WTC11 (cell line): ENCODE results near the gene TMEM40.

Source experiments
- CTCF ChIP-seq: fragments of 200-600 bp; IDR thresholded peaks from 2 replicates; pipeline ENCODE4 v1.8.0; 2022; ENCODE audit warnings: antibody characterized with exemption
- E2F1 ChIP-seq: sonication (generic); formaldehyde crosslinking; IDR thresholded peaks from 2 replicates; pipeline ENCODE4 v1.8.0; 2022; ENCODE audit warnings: mild to moderate bottlenecking, missing genetic modification reagents
- ELF4 ChIP-seq: sonication (generic); formaldehyde crosslinking; IDR thresholded peaks from 2 replicates; pipeline ENCODE4 v1.8.1; 2022; ENCODE audit warnings: low read depth, mild to moderate bottlenecking, moderate library complexity, missing genetic modification reagents
- ETV6 ChIP-seq: sonication (generic); formaldehyde crosslinking; IDR thresholded peaks from 2 replicates; pipeline ENCODE4 v1.8.1; 2022; ENCODE audit warnings: mild to moderate bottlenecking, missing genetic modification reagents
- IRF1 ChIP-seq: sonication (generic); formaldehyde crosslinking; IDR thresholded peaks from 2 replicates; pipeline ENCODE4 v1.8.0; 2023; ENCODE audit warnings: missing genetic modification reagents
- NR3C1 ChIP-seq: sonication (generic); formaldehyde crosslinking; conservative IDR thresholded peaks from 2 replicates; pipeline ENCODE4 v1.8.1; 2023; ENCODE audit warnings: low read depth, mild to moderate bottlenecking, missing genetic modification reagents
- ZBTB43 ChIP-seq: sonication (generic); formaldehyde crosslinking; IDR thresholded peaks from 2 replicates; pipeline ENCODE4 v1.8.1; 2023; ENCODE audit warnings: mild to moderate bottlenecking, missing genetic modification reagents
- ZNF121 ChIP-seq: sonication (generic); formaldehyde crosslinking; IDR thresholded peaks from 2 replicates; pipeline ENCODE4 v1.8.0; 2023; ENCODE audit warnings: missing genetic modification reagents
- ZNF317 ChIP-seq: sonication (generic); formaldehyde crosslinking; IDR thresholded peaks from 2 replicates; pipeline ENCODE4 v1.8.1; 2023; ENCODE audit warnings: low read depth, mild to moderate bottlenecking, moderate library complexity, missing genetic modification reagents, borderline replicate concordance
- TF ChIP-seq, protein P1 (sequence below): sonication (generic); formaldehyde crosslinking; IDR thresholded peaks from 2 replicates; pipeline ENCODE4 v1.8.0; 2022; ENCODE audit warnings: mild to moderate bottlenecking, missing genetic modification reagents

GRCh38 chr3:12798559-12799179 is 39.6 kb upstream of the TMEM40 start:
- TF ChIP-seq NR3C1 (CRISPR knock-in tag) (no peak), E2F1 (CRISPR knock-in tag) (no peak), IRF1 (no peak), CTCF (no peak), ETV6 (CRISPR knock-in tag) (no peak), ELF4 (CRISPR knock-in tag) (no peak), ZBTB43 (CRISPR knock-in tag) (no peak), ZNF317 (CRISPR knock-in tag) (no peak), ZNF121 (CRISPR knock-in tag) (no peak)
- TF ChIP-seq, protein P1, sequence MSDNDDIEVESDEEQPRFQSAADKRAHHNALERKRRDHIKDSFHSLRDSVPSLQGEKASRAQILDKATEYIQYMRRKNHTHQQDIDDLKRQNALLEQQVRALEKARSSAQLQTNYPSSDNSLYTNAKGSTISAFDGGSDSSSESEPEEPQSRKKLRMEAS (CRISPR knock-in tag): no peak
